MM.1S (cell line): ENCODE results near the gene ELAVL3.

ENCODE experiments used
- EZH2 ChIP-seq: fragments of 300-600 bp; sonication (generic); optimal IDR thresholded peaks from 2 replicates; pipeline ENCODE3; 2017; ENCODE audit warnings: low read depth, mild to moderate bottlenecking, antibody characterized with exemption, low read length, mixed read lengths
- TF ChIP-seq, protein P1 (sequence below): fragments of 300-600 bp; sonication (generic); IDR thresholded peaks from 2 replicates; pipeline ENCODE4 v1.5.1; 2016; ENCODE audit warnings: antibody characterized with exemption, low read length, mixed read lengths

DNA sequence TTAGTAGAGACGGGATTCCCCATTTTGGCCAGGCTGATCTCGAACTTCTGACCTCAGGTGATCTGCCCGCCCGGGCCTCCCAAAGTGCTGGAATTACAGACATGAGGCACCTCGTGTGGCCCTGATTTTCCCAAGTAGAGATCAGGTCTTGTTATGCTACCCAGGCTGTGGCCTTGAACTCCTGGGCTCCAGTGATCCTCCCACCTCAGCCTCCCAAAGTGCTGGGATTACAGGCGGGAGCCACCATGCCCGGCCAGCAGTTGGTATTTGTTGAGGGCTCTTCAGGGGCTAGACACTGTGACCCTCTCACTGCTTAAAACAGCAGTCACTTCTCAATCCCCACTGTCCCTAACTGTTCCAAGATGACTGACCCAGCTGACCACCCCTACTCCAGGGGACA, 8.5 kb upstream of the ELAVL3 start:
- TF ChIP-seq, protein P1, sequence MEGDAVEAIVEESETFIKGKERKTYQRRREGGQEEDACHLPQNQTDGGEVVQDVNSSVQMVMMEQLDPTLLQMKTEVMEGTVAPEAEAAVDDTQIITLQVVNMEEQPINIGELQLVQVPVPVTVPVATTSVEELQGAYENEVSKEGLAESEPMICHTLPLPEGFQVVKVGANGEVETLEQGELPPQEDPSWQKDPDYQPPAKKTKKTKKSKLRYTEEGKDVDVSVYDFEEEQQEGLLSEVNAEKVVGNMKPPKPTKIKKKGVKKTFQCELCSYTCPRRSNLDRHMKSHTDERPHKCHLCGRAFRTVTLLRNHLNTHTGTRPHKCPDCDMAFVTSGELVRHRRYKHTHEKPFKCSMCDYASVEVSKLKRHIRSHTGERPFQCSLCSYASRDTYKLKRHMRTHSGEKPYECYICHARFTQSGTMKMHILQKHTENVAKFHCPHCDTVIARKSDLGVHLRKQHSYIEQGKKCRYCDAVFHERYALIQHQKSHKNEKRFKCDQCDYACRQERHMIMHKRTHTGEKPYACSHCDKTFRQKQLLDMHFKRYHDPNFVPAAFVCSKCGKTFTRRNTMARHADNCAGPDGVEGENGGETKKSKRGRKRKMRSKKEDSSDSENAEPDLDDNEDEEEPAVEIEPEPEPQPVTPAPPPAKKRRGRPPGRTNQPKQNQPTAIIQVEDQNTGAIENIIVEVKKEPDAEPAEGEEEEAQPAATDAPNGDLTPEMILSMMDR = no peak
- no peak for TF ChIP-seq EZH2
